H54 (cell line): ENCODE data around the gene MED17.
A peak's percentile ranks its signal among the peaks of the same experiment; 100 is the strongest.
"Not testable (repeated sequence)": the region's sequence is repeated elsewhere in the genome, so short reads cannot be mapped to it uniquely, and the experiment has no call there.

Source experiments
- DNase-seq: peaks from one replicate; pipeline ENCODE4 v3.0.0; 2011; ENCODE audit warnings: low spot score, mixed read lengths; ENCODE audit not compliant: insufficient read length
- FAIRE-seq: peaks from 3 replicates; lab custom pipeline; 2011; peaks lifted over from hg19 to GRCh38; lab: Jason Lieb, UNC
- POLR2A ChIP-seq: IDR thresholded peaks from 2 replicates; pipeline ENCODE4 v1.6.1; 2011; ENCODE audit warnings: low read depth, mild to moderate bottlenecking, low read length

The MED17 gene

GRCh38 chr11:93773601-93774200 lies 10.4 kb upstream of the MED17 start:
- TF ChIP-seq POLR2A, result no peak

DNA sequence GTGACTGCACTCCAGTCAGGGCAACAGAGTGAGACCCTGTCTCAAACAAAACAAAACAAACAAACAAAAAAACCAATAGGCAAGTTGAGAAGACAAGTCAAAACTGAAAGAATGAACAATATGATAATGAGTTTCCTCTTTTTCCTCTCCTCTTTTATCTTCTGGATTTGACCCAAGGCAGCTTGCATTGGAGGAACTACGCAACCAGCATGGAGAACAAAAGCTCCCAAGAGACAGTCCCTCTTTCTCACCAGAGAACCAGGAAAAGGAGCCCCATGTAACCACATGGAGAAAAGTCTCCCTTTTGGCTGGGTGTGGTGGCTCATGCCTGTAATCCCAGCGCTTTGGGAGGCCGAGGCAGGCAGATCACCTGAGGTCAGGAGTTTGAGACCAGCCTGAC lies 9.5 kb upstream of the MED17 start:
- not testable (repeated sequence) for FAIRE-seq, DNase-seq

More at GRCh38 chr11:93773601-93774200, 10.4 kb upstream of the MED17 start:
- no peak for FAIRE-seq
- no peak for DNase-seq

DNA sequence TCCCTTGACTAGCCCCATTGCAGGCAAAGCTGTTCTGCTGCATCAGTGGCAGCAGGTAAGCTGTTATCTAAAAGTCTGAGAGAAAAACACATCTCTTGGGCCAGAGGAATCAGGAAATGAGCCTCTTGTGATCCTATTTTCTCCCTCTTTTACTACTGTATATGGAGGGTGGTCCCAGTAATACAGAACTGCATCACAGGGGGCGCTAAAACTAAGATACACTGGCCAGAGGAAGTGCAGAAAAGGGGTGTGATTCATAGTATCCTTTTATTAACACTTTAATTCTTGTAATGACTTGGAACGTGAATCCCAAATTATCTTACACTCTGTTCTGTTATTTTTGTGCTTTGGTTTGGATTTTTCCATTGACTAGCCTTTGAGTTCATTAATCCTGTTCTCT lies 8.8 kb upstream of the MED17 start:
- peak; percentile 6 for DNase-seq
- TF ChIP-seq POLR2A, result no peak
- FAIRE-seq, result no peak

- DNase-seq, result no peak
- TF ChIP-seq POLR2A, result peak; percentile 5; the same call in 1 of the 2 replicates
These were observed 720 bp upstream of the MED17 start for GRCh38 chr11:93783362-93783761.

GRCh38 chr11:93783765-93784144 lies 327 bp upstream of the MED17 start:
- FAIRE-seq (no peak), DNase-seq (no peak)
- no peak for TF ChIP-seq POLR2A

More at GRCh38 chr11:93783362-93783761, 720 bp upstream of the MED17 start:
- no peak for FAIRE-seq

DNA sequence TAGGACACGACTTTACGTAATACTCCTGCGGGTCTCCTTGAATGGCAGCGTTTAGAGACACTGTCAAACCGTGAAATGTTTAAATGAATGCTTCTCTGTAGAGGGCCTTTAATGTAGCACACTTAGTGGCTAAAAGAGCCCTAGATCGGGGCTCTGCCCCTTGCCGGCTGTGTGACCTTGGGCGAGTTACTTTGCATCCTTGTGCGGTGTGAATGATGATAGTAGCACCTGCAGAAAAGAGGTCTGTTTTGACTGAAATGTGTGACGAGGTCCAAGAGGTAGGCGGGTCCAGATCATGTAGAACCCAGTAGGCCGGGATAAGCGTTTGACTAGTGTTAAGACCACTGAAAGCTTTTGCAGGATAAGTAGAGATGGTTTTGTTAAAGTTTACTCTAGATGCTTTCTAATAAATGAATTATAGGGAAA lies 866 bp downstream of the MED17 start:
- TF ChIP-seq POLR2A, result no peak
- FAIRE-seq, result no peak
- DNase-seq, result no peak

DNA sequence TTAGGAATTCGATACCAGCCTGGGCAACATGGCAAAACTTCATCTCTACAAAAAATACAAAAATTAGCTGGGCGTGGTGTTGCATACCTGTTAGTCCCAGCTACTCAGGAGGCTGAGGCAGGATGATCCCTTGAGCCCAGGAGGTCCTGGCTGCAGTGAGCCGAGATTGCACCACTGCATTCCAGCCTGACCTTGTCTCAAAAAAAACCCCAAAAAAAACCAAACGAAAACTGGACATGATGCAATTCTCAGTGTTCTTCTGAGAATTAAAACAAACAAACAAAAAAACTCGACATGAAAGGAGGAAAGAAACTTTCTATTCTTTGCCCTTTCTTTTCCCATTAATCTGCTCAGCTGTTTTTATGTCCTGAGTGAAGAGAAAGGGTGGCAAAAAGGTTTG lies 7.4 kb downstream of the MED17 start:
- no peak for TF ChIP-seq POLR2A
- no peak for FAIRE-seq
- no peak for DNase-seq

DNA sequence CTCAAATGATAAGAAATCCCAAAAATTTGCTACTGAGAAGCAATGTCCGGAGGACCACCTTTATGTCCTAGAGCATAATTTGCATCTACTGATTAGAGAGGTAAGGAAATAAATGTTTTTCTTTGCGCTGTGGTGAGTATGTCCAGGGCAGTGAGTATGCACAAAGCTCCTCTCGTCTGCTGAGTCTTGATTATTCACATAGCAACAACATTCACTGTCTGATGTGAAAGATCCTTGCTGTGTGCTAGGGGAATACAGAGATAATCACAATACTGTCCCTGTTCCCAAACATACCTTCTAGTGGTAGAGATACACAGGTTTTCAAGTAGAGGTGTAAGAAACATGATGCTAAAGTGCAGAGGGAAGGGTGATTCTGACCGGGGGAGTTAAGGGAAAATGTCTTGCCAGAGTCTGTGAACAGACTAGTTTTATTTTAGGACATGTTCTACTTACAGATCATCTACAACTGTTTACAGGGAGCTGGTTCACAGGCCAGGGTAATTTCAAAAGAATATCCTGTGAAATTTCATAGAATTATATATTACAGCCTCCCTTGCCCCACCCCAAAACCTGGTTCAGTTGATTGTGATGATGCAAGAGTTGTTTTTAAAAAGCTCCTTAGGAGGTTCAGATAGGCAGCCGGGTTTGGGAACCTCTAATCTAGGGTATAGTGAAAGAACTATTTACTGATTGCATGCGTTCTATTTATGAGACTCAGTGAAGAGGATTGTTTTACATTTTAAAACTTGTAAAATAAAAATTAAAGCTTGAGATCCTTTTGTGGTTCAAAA lies 12.6 kb downstream of the MED17 start:
- FAIRE-seq (no peak), DNase-seq (no peak)

GRCh38 chr11:93801366-93801765 lies 17.3 kb downstream of the MED17 start:
- DNase-seq (no peak), FAIRE-seq (no peak)
- no peak for TF ChIP-seq POLR2A

More for the DNA sequence above, 12.6 kb downstream of the MED17 start:
- no peak for TF ChIP-seq POLR2A

DNA sequence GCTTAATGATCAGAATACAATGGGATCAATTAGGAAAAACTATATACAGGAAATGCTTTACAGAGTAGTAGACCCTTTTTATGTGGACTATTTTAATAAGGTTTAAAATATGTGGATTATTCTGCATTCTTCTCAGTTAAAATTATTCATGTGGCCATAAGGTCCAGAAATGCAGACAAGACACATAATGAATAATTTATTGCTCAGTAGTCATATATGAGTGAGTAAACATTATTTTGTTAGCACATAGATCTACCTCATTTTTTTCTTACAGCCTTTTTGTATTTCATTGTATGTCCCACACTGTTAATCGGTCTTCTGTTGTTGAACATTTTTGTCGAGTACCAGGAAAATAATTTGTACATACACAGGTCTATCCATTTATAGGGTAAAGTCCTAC lies 20.8 kb downstream of the MED17 start:
- DNase-seq, result no peak
- no peak for FAIRE-seq
- no peak for TF ChIP-seq POLR2A

DNA sequence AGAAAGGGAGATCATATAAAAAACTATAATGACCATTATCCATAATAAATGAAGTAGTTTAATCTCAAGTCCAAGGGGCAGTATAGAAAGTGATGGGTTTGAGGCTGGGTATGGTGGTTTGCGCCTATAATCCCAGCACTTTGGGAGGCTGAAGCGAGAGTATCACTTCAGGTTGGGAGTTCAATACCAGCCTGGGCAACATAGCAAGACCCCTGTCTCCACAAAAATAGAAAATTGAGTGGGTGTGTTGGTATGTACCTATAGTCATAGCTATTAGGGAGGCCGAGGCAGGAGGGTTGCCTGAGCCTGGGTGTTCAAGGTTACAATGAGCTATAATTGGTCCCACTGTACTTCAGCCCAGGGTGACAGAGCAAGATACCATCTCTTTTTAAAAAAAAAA lies 23.9 kb downstream of the MED17 start:
- no peak for TF ChIP-seq POLR2A
- DNase-seq (no peak), FAIRE-seq (no peak)

DNA sequence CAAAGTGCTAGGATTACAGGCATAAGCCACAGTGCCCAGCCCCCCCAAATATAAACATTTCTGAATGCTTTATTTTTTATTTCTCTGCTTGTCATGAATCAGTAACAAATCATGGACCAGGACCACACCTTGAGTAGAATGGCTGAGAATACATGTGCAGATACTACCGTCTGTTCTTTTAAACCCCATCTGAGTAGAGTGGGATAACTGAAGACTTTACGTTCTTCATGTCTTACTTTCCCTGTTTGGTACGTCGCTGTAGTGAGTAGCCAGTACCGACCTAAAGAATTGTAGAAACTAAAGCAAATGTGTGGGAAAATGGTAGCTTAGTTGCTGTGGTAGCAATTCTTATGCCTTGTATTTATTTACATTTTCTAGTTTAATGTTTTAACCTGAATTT lies 29.9 kb downstream of the MED17 start:
- FAIRE-seq, result no peak
- DNase-seq, result no peak
- no peak for TF ChIP-seq POLR2A

DNA sequence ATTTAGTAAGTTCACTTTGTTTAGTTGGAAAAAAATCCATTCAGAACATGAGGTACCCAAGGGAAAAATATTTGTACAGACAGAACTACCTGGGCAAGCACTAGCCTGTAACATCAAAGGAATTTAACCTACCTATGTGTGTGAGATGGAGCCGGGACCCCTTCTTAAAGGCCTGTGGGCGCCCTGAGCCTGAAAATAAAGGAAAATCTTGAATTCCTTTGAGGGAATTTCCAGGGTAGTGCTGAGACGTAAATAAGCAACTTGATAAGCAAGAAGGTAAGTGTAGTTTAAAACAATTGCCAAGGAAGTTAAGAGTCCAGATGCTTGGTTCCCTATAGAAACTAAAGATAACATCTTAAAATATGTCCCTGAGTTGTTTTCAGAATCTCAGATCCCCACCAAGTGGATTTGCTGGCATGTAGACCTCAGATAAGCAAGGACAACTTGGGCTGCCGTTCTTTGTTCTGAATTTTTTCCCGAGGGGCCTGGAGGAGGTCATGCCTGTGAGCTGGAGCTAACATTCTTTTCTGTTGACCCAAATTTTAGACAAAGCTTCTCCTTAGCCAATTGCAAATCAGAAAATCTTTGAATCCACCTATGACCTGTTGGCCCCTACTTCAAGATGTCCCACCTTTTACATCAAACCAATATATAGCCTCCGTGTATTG lies 31.0 kb downstream of the MED17 start:
- no peak for FAIRE-seq
- DNase-seq, result no peak
- TF ChIP-seq POLR2A, result no peak

- DNase-seq (no peak), FAIRE-seq (no peak)
- no peak for TF ChIP-seq POLR2A
These were observed 33.6 kb downstream of the MED17 start for GRCh38 chr11:93817426-93818348.
